SK-N-SH treated with all-trans-retinoic acid at 6 μM for 48 hours (cell line): ENCODE results near the gene FTO.
"Not testable (repeated sequence)": the region's sequence is repeated elsewhere in the genome, so short reads cannot be mapped to it uniquely, and the experiment has no call there.

ENCODE experiments used
- GLIS3 ChIP-seq: fragments of 250-450 bp; sonication (Bioruptor Pico); IDR thresholded peaks from 2 replicates; pipeline ENCODE4 v1.5.0; 2020; ENCODE audit warnings: mild to moderate bottlenecking, moderate library complexity
- RARB ChIP-seq: fragments of 250-450 bp; sonication (Bioruptor Pico); IDR thresholded peaks from 2 replicates; pipeline ENCODE4 v1.8.0; 2021; ENCODE audit warnings: mild to moderate bottlenecking, moderate library complexity

- not testable (repeated sequence) for TF ChIP-seq GLIS3, RARB (CRISPR knock-in tag)
These were observed 477.9 kb downstream of the FTO start for GRCh38 chr16:54181683-54182329.
